Heart right ventricle (tissue), 16 donors: Measurements from ENCODE around the gene MAPK8IP3. TPM values are rescaled to one million over a fixed set of nuclear protein-coding genes. Genes with fewer than 3 reads are reported as not detected.

ENCODE experiments used
- ATAC-seq, 8 donors: fragments of 200-7000 bp; cut with Tn5 transposase; one replicate each; pipeline ENCODE4 v1.9.1; 2020; ENCODE audit warnings: mild to moderate bottlenecking in 8 of 8, moderate library complexity in 8 of 8, moderate number of reproducible peaks in 1 of 8
- DNase-seq, 2 donors: peaks; one replicate each; pipeline ENCODE4 v3.0.0-alpha.2; 2020
- H3K27ac ChIP-seq, 10 donors: fragments of 200-600 bp; sonication (generic) in 2 of 10; one replicate each; pipeline versions ENCODE4 v1.5.0 to v1.8.0; 2020 to 2022; ENCODE audit warnings: mild to moderate bottlenecking in 3 of 10
- H3K27me3 ChIP-seq, 7 donors: fragments of 200-600 bp; one replicate each; pipeline ENCODE4 v1.8.0; 2021 to 2022; ENCODE audit warnings: mild to moderate bottlenecking in 2 of 7
- H3K36me3 ChIP-seq, 9 donors: fragments of 200-600 bp; sonication (generic) in 1 of 9; one replicate each; pipeline versions ENCODE4 v1.5.0 to v1.8.0; 2020 to 2022; ENCODE audit warnings: mild to moderate bottlenecking in 2 of 9
- H3K4me1 ChIP-seq, 9 donors: fragments of 200-600 bp; sonication (generic) in 1 of 9; one replicate each; pipeline versions ENCODE4 v1.5.0 to v1.8.0; 2020 to 2022; ENCODE audit warnings: mild to moderate bottlenecking in 4 of 9
- H3K4me3 ChIP-seq, 10 donors: fragments of 200-600 bp; sonication (generic) in 2 of 10; one replicate each; pipeline versions ENCODE4 v1.5.0 to v1.8.0; 2020 to 2022; ENCODE audit warnings: mild to moderate bottlenecking in 7 of 10, moderate library complexity in 2 of 10
- H3K9me3 ChIP-seq, 11 donors: fragments of 200-600 bp in 10 of 11; sonication (generic) in 2 of 11; one replicate each; pipeline versions ENCODE4 v1.5.0 to v1.8.0; 2013 to 2022; ENCODE audit warnings: mild to moderate bottlenecking in 2 of 11, control low read depth in 1 of 11, moderate library complexity in 1 of 11
- CTCF ChIP-seq, 9 donors: fragments of 200-600 bp; sonication (generic) in 2 of 9; IDR thresholded peaks; one replicate each; pipeline versions ENCODE4 v1.5.0 to v1.8.0; 2021 to 2022; ENCODE audit warnings: antibody characterized with exemption in 9 of 9, mild to moderate bottlenecking in 5 of 9, moderate library complexity in 1 of 9
- WGBS, 2 donors: extraction: QIAGEN DNeasy Blood & Tissue Kit; methylation state at CpG; one replicate each; pipeline ENCODE4 v1.1.7; 2013; ENCODE audit warnings: inconsistent platforms in 1 of 2; 5-methylcytosine and 5-hydroxymethylcytosine counted together
- intact Hi-C, 10 donors: fragments of 100-400 bp; cut with DNase I; formaldehyde crosslinking; loops; one replicate each; pipeline versions ENCODE4 v1.11.1 to v1.14.2; 2022
- polyA plus RNA-seq, 2 donors: library from polyadenylated mRNA; stranded (reverse); fragments of 200-250 nt; gene quantifications; one replicate each; pipeline ENCODE4 v1.2.3, GENCODE V29; 2013
- total RNA-seq, 10 donors: library from RNA; stranded (reverse); fragmentation: NEBNext Ultra II Directional in 3 of 10; extraction: Animal tissue kit (Norgen Biotek cat#: 25700) in 3 of 10; gene quantifications; one replicate each; pipeline versions ENCODE4 v1.2.1 to v1.2.4, GENCODE V29; 2021 to 2023
- donor health status: Arrhythmogenic right ventricular cardiomyopathy.
- donor health status: ischemic (EF 13 %, LVEDD 7.1; RV severe dilation, severe dysfunction).
- donor health status: healthy with polysubstance abuse.
- donor health status: DM: no; HTN: yes; CAD: no.
- donor health status: DM: no; HTN: no; CAD: no.
- donor health status: ischemic (EF 25% LVEDD 6.9; RV normal size, moderate dysfunction).
- donor health status: ischemic (EF 25% LVEDD 5.7; RV mildly dilated, moderate dysfunction).
- donor health status: healthy.
- donor health status: DM: yes; HTN: yes; CAD: no.
- donor health status: Ischemic cardiomyopathy.
- donor health status: ischemic (EF 35%, LVEDD 5.7; RV mildly dilated, moderate dysfunction).
- donor health status: nonischemic (EF 11% LVEDD 7.7; RV severe dilation, severe dysfunction).
- donor health status: DM: yes; HTN: yes; CAD: no.
- donor health status: PGD.
- donor health status: ischemic (EF 29% LVEDD 5.4; RV normal size, mild dysfunction).
- donor health status: nonischemic (EF 23%, LVEDD 6.1; RV moderate dilation, normal function).

MAPK8IP3 gene
- total and polyA plus RNA-seq, 12 donors: 31.2 to 126 (median 71.7) TPM

DNA sequence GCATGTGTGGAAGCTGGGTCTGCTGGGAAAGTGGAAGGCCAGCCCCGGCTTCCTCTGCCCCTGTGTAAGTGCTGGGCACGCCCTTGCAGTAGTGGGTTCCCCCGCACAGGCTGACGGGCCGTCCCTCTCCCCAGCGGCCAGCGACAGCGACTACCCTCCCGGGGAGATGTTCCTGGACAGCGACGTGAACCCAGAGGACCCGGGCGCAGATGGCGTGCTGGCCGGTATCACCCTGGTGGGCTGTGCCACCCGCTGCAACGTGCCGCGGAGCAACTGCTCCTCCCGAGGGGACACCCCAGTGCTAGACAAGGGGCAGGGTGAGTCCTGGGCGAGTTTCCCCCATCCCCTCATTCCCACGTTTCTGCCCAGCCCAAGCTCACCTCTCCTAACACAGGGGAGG, 59.8 kb downstream of the MAPK8IP3 start:
- no peak for ATAC-seq
- H3K4me3 ChIP-seq: no peak overlapping the region
- DNase-seq: no peak
- TF ChIP-seq CTCF (IDR thresholded peaks at IDR 0.05): no peak
- 89 to 91% methylated on average over 22 of the region's 22 CpGs for WGBS, 2 donors
- H3K27me3 ChIP-seq: no peaks in the 10 kb centered on the region
- no peak overlapping the region for H3K27ac ChIP-seq
- H3K9me3 ChIP-seq: no peaks in the 10 kb centered on the region
- intact Hi-C loops: loop anchor here in 1 of 10 donors (5.0 kb wide), 1 partner anchor 59 kb away; the partner anchor contains the start of gene MAPK8IP3
- peaks cover 0 to 87% (median 54%) of the 10 kb centered on the region in 9 donors for H3K36me3 ChIP-seq
- H3K4me1 ChIP-seq: peaks cover 7 to 15% (median 12%) of the 10 kb centered on the region in 9 donors

GRCh38 chr16:1766231-1766630, 60.2 kb downstream of the MAPK8IP3 start:
- Histone ChIP-seq H3K4me3 (no peak overlapping the region), H3K36me3 (peaks cover 0 to 83% (median 50%) of the 10 kb centered on the region in 9 donors), H3K27me3 (no peaks in the 10 kb centered on the region), H3K4me1 (peaks cover 9 to 16% (median 13%) of the 10 kb centered on the region in 9 donors), H3K9me3 (no peaks in the 10 kb centered on the region), H3K27ac (no peak overlapping the region)
- DNase-seq (no peak), ATAC-seq (no peak)
- TF ChIP-seq CTCF (IDR thresholded peaks at IDR 0.05): no peak
- 93 to 95% methylated on average over 19 of the region's 19 CpGs for WGBS, 2 donors
- intact Hi-C loops: loop anchor here in 1 of 10 donors (5.0 kb wide), 1 partner anchor 59 kb away; the partner anchor contains the start of gene MAPK8IP3

DNA sequence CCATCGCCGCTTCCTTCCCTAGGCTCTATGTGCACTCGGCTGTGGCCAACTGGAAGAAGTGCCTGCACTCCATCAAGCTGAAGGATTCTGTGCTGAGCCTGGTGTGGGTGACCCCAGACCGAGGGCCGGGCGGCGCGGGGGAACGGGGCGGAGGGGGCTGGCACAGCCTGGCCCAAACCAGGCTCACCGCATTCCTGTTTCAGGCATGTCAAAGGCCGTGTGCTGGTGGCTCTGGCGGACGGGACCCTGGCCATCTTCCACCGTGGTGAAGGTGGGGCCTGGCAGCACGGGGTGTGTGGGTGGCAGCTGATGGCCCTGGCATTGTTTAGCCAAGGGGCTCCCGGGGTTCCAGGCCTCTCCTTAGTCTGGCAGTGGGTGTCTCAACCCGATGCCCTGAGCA, 60.7 kb downstream of the MAPK8IP3 start:
- intact Hi-C loops: loop anchor here in 1 of 10 donors (5.0 kb wide), 1 partner anchor 59 kb away; the partner anchor contains the start of gene MAPK8IP3
- H3K27me3 ChIP-seq: no peaks in the 10 kb centered on the region
- ATAC-seq (no peak), DNase-seq (no peak)
- no peak overlapping the region for H3K4me3 ChIP-seq
- H3K9me3 ChIP-seq: no peaks in the 10 kb centered on the region
- peaks cover 11 to 19% (median 16%) of the 10 kb centered on the region in 9 donors for H3K4me1 ChIP-seq
- no peak for TF ChIP-seq CTCF (IDR thresholded peaks at IDR 0.05)
- H3K36me3 ChIP-seq: peaks cover 0 to 81% (median 48%) of the 10 kb centered on the region in 9 donors
- WGBS, 2 donors: 89 to 92% methylated on average over 18 of the region's 18 CpGs
- no peak overlapping the region for H3K27ac ChIP-seq

- Histone ChIP-seq H3K27me3 (no peaks in the 10 kb centered on the region), H3K4me3 (no peak overlapping the region), H3K27ac (no peak overlapping the region), H3K36me3 (peaks cover 0 to 74% (median 41%) of the 10 kb centered on the region in 9 donors), H3K4me1 (peaks cover 17 to 25% (median 22%) of the 10 kb centered on the region in 9 donors), H3K9me3 (no peaks in the 10 kb centered on the region)
- DNase-seq: no peak
- WGBS, 2 donors: 93 to 94% methylated on average over 42 of the region's 42 CpGs
- intact Hi-C loops: loop anchor here in 1 of 10 donors (5.0 kb wide), 1 partner anchor 60 kb away; the partner anchor contains the start of gene MAPK8IP3
- TF ChIP-seq CTCF (IDR thresholded peaks at IDR 0.05): no peak
- ATAC-seq: no peak
Measured at GRCh38 chr16:1767116-1767994, 61.4 kb downstream of the MAPK8IP3 start.
